ENCODE data around the gene UBAC2. TPM values are rescaled to one million over a fixed set of nuclear protein-coding genes. Genes with fewer than 3 reads are reported as not detected.

UBAC2 gene
- total and polyA plus RNA-seq, 2 experiments from 2014 or later: 71.2 to 130 TPM

- peaks cover 6% of the 10 kb centered on the region for H3K4me1 ChIP-seq (ENCODE audit: low read depth)
- TF ChIP-seq, protein P1, sequence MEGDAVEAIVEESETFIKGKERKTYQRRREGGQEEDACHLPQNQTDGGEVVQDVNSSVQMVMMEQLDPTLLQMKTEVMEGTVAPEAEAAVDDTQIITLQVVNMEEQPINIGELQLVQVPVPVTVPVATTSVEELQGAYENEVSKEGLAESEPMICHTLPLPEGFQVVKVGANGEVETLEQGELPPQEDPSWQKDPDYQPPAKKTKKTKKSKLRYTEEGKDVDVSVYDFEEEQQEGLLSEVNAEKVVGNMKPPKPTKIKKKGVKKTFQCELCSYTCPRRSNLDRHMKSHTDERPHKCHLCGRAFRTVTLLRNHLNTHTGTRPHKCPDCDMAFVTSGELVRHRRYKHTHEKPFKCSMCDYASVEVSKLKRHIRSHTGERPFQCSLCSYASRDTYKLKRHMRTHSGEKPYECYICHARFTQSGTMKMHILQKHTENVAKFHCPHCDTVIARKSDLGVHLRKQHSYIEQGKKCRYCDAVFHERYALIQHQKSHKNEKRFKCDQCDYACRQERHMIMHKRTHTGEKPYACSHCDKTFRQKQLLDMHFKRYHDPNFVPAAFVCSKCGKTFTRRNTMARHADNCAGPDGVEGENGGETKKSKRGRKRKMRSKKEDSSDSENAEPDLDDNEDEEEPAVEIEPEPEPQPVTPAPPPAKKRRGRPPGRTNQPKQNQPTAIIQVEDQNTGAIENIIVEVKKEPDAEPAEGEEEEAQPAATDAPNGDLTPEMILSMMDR (IDR thresholded peaks at IDR 0.05; ENCODE audit: low read depth, low read length): no peak
- H3K27me3 ChIP-seq: no peaks in the 10 kb centered on the region
- DNase-seq (ENCODE audit: low read depth in 1 of 2, low spot score in 1 of 2): no peak
- no peaks in the 10 kb centered on the region for H3K36me3 ChIP-seq
- H3K9me3 ChIP-seq (ENCODE audit: low read depth): no peaks in the 10 kb centered on the region
- H3K4me3 ChIP-seq: no peak overlapping the region
- no peak overlapping the region for H3K27ac ChIP-seq
Measured at GRCh38 chr13:99268822-99269221, 68.2 kb downstream of the UBAC2 start.

- H3K9me3 ChIP-seq (ENCODE audit: low read depth): no peaks in the 10 kb centered on the region
- no peak overlapping the region for H3K27ac ChIP-seq
- TF ChIP-seq, protein P1 (IDR thresholded peaks at IDR 0.05; ENCODE audit: low read depth, low read length): peak; percentile 73
- no peaks in the 10 kb centered on the region for H3K36me3 ChIP-seq
- H3K4me1 ChIP-seq (ENCODE audit: low read depth): peaks cover 6% of the 10 kb centered on the region
- H3K27me3 ChIP-seq: no peaks in the 10 kb centered on the region
- no peak overlapping the region for H3K4me3 ChIP-seq
- DNase-seq (ENCODE audit: low read depth in 1 of 2, low spot score in 1 of 2): peak; percentile 49 to 78
Measured at GRCh38 chr13:99269627-99270241, 69.1 kb downstream of the UBAC2 start.

GRCh38 chr13:99270518-99270917 is 69.9 kb downstream of the UBAC2 start:
- DNase-seq (ENCODE audit: low read depth in 1 of 2, low spot score in 1 of 2): no peak
- H3K9me3 ChIP-seq (ENCODE audit: low read depth): no peaks in the 10 kb centered on the region
- no peaks in the 10 kb centered on the region for H3K36me3 ChIP-seq
- H3K4me3 ChIP-seq: no peak overlapping the region
- TF ChIP-seq, protein P1 (IDR thresholded peaks at IDR 0.05; ENCODE audit: low read depth, low read length): no peak
- H3K27me3 ChIP-seq: no peaks in the 10 kb centered on the region
- no peak overlapping the region for H3K27ac ChIP-seq
- peaks cover 6% of the 10 kb centered on the region for H3K4me1 ChIP-seq (ENCODE audit: low read depth)

DNA sequence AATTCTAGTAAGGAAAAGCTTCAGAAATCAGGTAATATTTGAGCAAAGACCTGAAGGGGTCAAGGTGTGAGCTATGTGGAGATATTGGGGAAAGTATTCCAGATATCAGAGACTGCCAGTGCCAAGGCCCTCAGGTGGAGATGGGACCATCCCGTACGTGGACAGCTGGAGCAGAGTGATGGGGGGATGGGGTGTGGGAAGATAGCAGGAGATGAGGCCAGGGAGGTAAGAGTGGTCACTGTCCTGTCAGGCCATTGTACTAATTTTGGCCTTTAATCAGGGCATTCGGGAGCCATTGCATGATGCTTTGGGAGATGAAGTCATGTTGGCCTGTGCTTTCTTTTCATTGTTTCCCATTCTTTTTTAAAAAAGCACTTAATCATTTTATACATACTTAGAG is 70.6 kb downstream of the UBAC2 start:
- Histone ChIP-seq H3K4me3 (no peak overlapping the region), H3K9me3 (ENCODE audit: low read depth) (no peaks in the 10 kb centered on the region), H3K36me3 (no peaks in the 10 kb centered on the region), H3K4me1 (ENCODE audit: low read depth) (peaks cover 6% of the 10 kb centered on the region), H3K27ac (no peak overlapping the region), H3K27me3 (no peaks in the 10 kb centered on the region)
- DNase-seq (ENCODE audit: low read depth in 1 of 2, low spot score in 1 of 2): no peak
- TF ChIP-seq, protein P1 (IDR thresholded peaks at IDR 0.05; ENCODE audit: low read depth, low read length): no peak

- no peak overlapping the region for H3K4me3 ChIP-seq
- no peak for DNase-seq (ENCODE audit: low read depth in 1 of 2, low spot score in 1 of 2)
- H3K36me3 ChIP-seq: no peaks in the 10 kb centered on the region
- TF ChIP-seq, protein P1 (IDR thresholded peaks at IDR 0.05; ENCODE audit: low read depth, low read length): no peak
- H3K27me3 ChIP-seq: no peaks in the 10 kb centered on the region
- no peaks in the 10 kb centered on the region for H3K9me3 ChIP-seq (ENCODE audit: low read depth)
- H3K27ac ChIP-seq: no peak overlapping the region
- peaks cover 6% of the 10 kb centered on the region for H3K4me1 ChIP-seq (ENCODE audit: low read depth)
Measured at GRCh38 chr13:99272481-99272880, 71.8 kb downstream of the UBAC2 start.
